ENCODE results near the gene ZCCHC7. TPM values are rescaled to one million over a fixed set of nuclear protein-coding genes. Genes with fewer than 3 reads are reported as not detected.

The ZCCHC7 gene
- total and polyA plus RNA-seq, 5 experiments from 2014 or later, result 27.2 to 56.0 (median 40.2) TPM

- ATAC-seq (no peak), DNase-seq (no peak)
- H3K9me3 Mint-ChIP-seq, result no peaks in the 10 kb centered on the region
- H3K27ac Mint-ChIP-seq, result no peak overlapping the region
- H3K27me3 Mint-ChIP-seq, result no peaks in the 10 kb centered on the region
- peaks cover 15 to 33% (median 29%) of the 10 kb centered on the region in 4 donors for H3K4me1 Mint-ChIP-seq
- no peak overlapping the region for H3K4me3 Mint-ChIP-seq
- POLR2A ChIA-PET, result no interaction called here
- peaks cover 0 to 8% (median 7%) of the 10 kb centered on the region in 3 donors for H3K36me3 Mint-ChIP-seq
Measured at GRCh38 chr9:37126214-37126788, 5.9 kb downstream of the ZCCHC7 start.

GRCh38 chr9:37127018-37127417 is 6.6 kb downstream of the ZCCHC7 start:
- DNase-seq (no peak), ATAC-seq (no peak)
- no peaks in the 10 kb centered on the region for H3K27me3 Mint-ChIP-seq
- POLR2A ChIA-PET, result no interaction called here
- H3K4me3 Mint-ChIP-seq, result no peak overlapping the region
- H3K27ac Mint-ChIP-seq, result no peak overlapping the region
- peaks cover 14 to 33% (median 27%) of the 10 kb centered on the region in 4 donors for H3K4me1 Mint-ChIP-seq
- H3K9me3 Mint-ChIP-seq, result no peaks in the 10 kb centered on the region
- H3K36me3 Mint-ChIP-seq, result peaks cover 0 to 15% (median 12%) of the 10 kb centered on the region in 3 donors

- POLR2A ChIA-PET, result no interaction called here
- no peak for ATAC-seq
- H3K27ac Mint-ChIP-seq, result no peak overlapping the region
- H3K4me3 Mint-ChIP-seq, result no peak overlapping the region
- peaks cover 0 to 25% (median 21%) of the 10 kb centered on the region in 3 donors for H3K36me3 Mint-ChIP-seq
- DNase-seq, result no peak
- peaks cover 16 to 22% (median 21%) of the 10 kb centered on the region in 4 donors for H3K4me1 Mint-ChIP-seq
- no peaks in the 10 kb centered on the region for H3K9me3 Mint-ChIP-seq
- no peaks in the 10 kb centered on the region for H3K27me3 Mint-ChIP-seq
Measured at GRCh38 chr9:37128051-37128450, 7.7 kb downstream of the ZCCHC7 start.

DNA sequence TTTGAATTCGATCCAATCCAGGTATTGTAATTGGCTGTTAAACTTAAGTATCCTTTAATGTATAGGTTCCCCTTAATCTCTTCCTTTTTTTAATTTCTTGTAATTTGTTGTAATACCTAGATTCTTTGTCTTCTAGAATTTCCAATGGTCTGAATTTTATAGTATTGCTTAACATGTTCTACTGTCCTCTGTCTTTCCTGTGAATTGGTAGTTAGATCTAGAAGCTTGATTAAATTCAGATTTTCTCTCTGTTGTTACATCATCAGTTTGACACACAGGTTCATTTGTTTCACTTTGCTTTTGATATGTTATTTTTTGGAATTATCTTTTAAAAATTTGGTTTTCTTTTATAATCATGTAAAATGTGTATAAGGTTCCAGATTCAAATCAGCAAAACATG is 13.8 kb downstream of the ZCCHC7 start:
- no peak overlapping the region for H3K4me3 Mint-ChIP-seq
- DNase-seq (no peak), ATAC-seq (no peak)
- peak overlapping the region in 3 of 10 donors; percentile 1 to 85 (median 22) for H3K27ac Mint-ChIP-seq
- POLR2A ChIA-PET, result no interaction called here
- no peaks in the 10 kb centered on the region for H3K9me3 Mint-ChIP-seq
- peaks cover 11 to 59% (median 38%) of the 10 kb centered on the region in 3 donors for H3K36me3 Mint-ChIP-seq
- H3K27me3 Mint-ChIP-seq, result no peaks in the 10 kb centered on the region
- H3K4me1 Mint-ChIP-seq, result peaks cover 20 to 49% (median 39%) of the 10 kb centered on the region in 4 donors

DNA sequence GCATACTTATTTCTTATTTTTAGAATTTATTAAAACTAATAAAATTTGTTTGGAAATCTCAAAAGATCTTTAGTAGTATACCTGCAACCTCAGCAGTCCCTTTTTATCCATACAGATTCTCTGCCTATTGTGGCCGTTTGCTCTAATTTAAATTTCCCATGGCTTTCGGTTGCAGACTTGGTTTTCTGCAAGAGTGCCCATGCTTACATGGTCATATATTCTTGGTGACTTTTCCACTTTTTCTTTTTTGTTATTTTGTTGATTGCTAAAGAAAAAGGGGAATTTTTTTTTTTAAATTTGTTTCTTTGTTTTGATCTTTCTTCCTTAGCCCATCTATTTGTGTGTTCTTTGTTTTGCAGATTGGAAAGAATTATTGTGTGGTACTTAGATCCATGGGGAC is 20.6 kb downstream of the ZCCHC7 start:
- ATAC-seq (no peak), DNase-seq (no peak)
- Mint-ChIP-seq H3K27ac (peak overlapping the region in 2 of 10 donors; percentile 10 to 24), H3K4me1 (peaks cover 18 to 73% (median 47%) of the 10 kb centered on the region in 4 donors), H3K27me3 (no peaks in the 10 kb centered on the region), H3K36me3 (peaks cover 6 to 32% (median 12%) of the 10 kb centered on the region in 3 donors), H3K9me3 (no peaks in the 10 kb centered on the region), H3K4me3 (peak overlapping the region in 2 of 10 donors; percentile 3 to 60)
- POLR2A ChIA-PET, result no interaction called here

DNA sequence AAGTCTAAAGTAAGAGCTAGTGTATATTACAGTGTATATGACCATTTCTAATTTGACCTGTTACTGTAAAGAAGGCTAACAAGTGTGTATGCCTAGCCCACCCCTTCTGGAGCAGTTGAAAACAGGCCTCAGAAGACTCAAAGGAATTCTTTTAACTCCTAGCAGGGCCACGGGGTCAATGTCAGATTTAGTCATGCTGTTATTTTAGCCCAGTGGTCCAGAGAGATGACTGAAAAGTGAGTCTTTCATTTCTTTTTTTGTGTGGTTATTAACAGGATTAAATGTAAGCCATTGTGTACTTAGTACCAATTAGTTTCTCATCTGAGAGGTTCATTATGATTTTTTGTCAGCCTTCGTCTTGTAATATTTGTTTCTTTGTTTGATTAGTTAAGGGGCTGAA is 24.4 kb downstream of the ZCCHC7 start:
- H3K27me3 Mint-ChIP-seq, result no peaks in the 10 kb centered on the region
- DNase-seq, result no peak
- no peak for ATAC-seq
- H3K4me3 Mint-ChIP-seq, result peak overlapping the region in 7 of 10 donors; percentile 5 to 47 (median 17)
- H3K36me3 Mint-ChIP-seq, result peaks cover 0 to 18% (median 15%) of the 10 kb centered on the region in 3 donors
- peak overlapping the region in 8 of 10 donors; percentile 12 to 93 (median 72) for H3K27ac Mint-ChIP-seq
- peaks cover 13 to 72% (median 49%) of the 10 kb centered on the region in 4 donors for H3K4me1 Mint-ChIP-seq
- no peaks in the 10 kb centered on the region for H3K9me3 Mint-ChIP-seq
- POLR2A ChIA-PET, result interaction anchor here (1.8 kb wide), 1 partner anchor 24 kb away, joined by 6 read pairs; the partner anchor contains the start of gene ZCCHC7

DNA sequence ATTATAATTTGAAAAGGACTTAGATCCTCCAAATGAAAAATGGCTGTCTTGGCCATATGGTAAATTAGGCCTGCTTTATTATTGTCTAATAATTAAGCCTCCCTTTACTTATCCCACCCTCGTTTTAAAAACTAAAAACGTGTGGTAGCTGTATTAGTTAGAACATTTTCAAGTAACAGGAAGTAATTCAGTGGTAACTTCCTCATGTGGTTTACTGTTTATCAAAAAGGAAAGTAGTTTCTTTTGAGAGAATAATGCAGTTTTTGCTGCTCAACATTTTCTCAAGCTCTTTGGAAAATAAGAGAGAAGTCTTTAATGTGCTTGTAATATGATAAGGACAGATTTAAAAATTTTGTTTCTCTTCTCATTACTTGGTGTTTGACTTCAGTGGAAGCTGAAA is 26.0 kb downstream of the ZCCHC7 start:
- DNase-seq, result peak in 3 of 10 donors; percentile 53 to 62 (median 59)
- no peaks in the 10 kb centered on the region for H3K9me3 Mint-ChIP-seq
- peaks cover 0 to 12% (median 12%) of the 10 kb centered on the region in 3 donors for H3K36me3 Mint-ChIP-seq
- POLR2A ChIA-PET, result interaction anchor here (0.7 to 2.4 kb wide), 4 partner anchors 8 to 121 kb away, joined by 3 to 19 read pairs (median 4); partner anchors contain the start of gene ZCCHC7
- peak overlapping the region; percentile 40 to 82 (median 68) for H3K4me3 Mint-ChIP-seq
- peak overlapping the region; percentile 41 to 93 (median 88) for H3K27ac Mint-ChIP-seq
- H3K4me1 Mint-ChIP-seq, result peaks cover 12 to 63% (median 46%) of the 10 kb centered on the region in 4 donors
- ATAC-seq, result peak; percentile 90 to 91
- H3K27me3 Mint-ChIP-seq, result no peaks in the 10 kb centered on the region

GRCh38 chr9:37148181-37148580 is 27.8 kb downstream of the ZCCHC7 start:
- ATAC-seq, result no peak
- H3K27me3 Mint-ChIP-seq, result no peaks in the 10 kb centered on the region
- POLR2A ChIA-PET, result interaction anchor here (2.4 kb wide), 1 partner anchor 27 kb away, joined by 19 read pairs; the partner anchor contains the start of gene ZCCHC7

DNA sequence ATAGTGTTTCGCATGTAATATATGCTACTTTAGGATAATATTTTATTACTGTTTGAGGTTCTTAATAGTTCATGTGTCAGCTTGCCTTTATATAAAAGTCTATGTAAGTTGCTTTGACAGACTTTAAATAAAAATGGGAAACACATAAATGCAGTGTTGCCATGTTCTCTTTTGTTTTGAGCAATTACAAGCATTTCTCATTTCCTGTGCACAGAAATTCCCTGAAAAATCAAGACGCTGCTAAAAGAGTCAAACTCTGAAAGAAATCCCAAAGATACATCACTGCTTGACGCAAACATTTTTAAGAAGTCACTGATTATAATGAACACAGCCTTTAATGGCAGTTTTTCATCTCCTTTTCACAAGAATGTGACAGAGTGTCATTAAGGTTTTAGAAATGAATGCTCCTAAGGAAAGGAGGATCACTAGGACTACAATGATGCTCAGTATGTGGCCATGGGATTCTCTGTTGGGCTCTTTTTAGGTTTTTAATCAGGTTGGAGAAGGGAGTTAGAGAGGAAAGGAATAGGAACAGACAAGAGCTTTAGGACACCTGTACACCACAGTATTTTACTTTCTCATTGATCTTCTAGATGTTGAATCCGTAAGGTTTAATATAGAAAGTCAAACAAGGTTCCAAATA is 29.4 kb downstream of the ZCCHC7 start:
- H3K9me3 Mint-ChIP-seq, result no peaks in the 10 kb centered on the region
- peak overlapping the region in 7 of 10 donors; percentile 2 to 76 (median 16) for H3K27ac Mint-ChIP-seq
- peaks cover 16 to 59% (median 50%) of the 10 kb centered on the region in 4 donors for H3K4me1 Mint-ChIP-seq
- H3K27me3 Mint-ChIP-seq, result no peaks in the 10 kb centered on the region
- DNase-seq (no peak), ATAC-seq (no peak)
- H3K4me3 Mint-ChIP-seq, result peak overlapping the region in 1 of 10 donors; percentile 2
- POLR2A ChIA-PET, result no interaction called here
- peaks cover 3 to 32% (median 27%) of the 10 kb centered on the region in 3 donors for H3K36me3 Mint-ChIP-seq

More at GRCh38 chr9:37148181-37148580, 27.8 kb downstream of the ZCCHC7 start:
- no peak for DNase-seq
- peaks cover 15 to 60% (median 50%) of the 10 kb centered on the region in 4 donors for H3K4me1 Mint-ChIP-seq
- peak overlapping the region in 4 of 10 donors; percentile 1 to 40 (median 26) for H3K4me3 Mint-ChIP-seq
- H3K9me3 Mint-ChIP-seq, result no peaks in the 10 kb centered on the region
- peaks cover 0 to 18% (median 13%) of the 10 kb centered on the region in 3 donors for H3K36me3 Mint-ChIP-seq
- peak overlapping the region in 9 of 10 donors; percentile 12 to 93 (median 75) for H3K27ac Mint-ChIP-seq

- Mint-ChIP-seq H3K4me1 (peaks cover 14 to 54% (median 48%) of the 10 kb centered on the region in 4 donors), H3K4me3 (no peak overlapping the region), H3K36me3 (peaks cover 3 to 35% (median 29%) of the 10 kb centered on the region in 3 donors), H3K9me3 (no peaks in the 10 kb centered on the region), H3K27me3 (no peaks in the 10 kb centered on the region), H3K27ac (peak overlapping the region in 2 of 10 donors; percentile 27 to 57)
- POLR2A ChIA-PET, result no interaction called here
- ATAC-seq (no peak), DNase-seq (no peak)
Measured at GRCh38 chr9:37150415-37150814, 30.0 kb downstream of the ZCCHC7 start.

GRCh38 chr9:37151812-37152211 is 31.4 kb downstream of the ZCCHC7 start:
- H3K27me3 Mint-ChIP-seq, result no peaks in the 10 kb centered on the region
- peaks cover 3 to 41% (median 35%) of the 10 kb centered on the region in 3 donors for H3K36me3 Mint-ChIP-seq
- peaks cover 14 to 47% (median 43%) of the 10 kb centered on the region in 4 donors for H3K4me1 Mint-ChIP-seq
- no peak overlapping the region for H3K4me3 Mint-ChIP-seq
- peak overlapping the region in 1 of 10 donors; percentile 9 for H3K27ac Mint-ChIP-seq
- DNase-seq (no peak), ATAC-seq (no peak)
- H3K9me3 Mint-ChIP-seq, result no peaks in the 10 kb centered on the region
- POLR2A ChIA-PET, result no interaction called here

GRCh38 chr9:37152365-37152764 is 32.0 kb downstream of the ZCCHC7 start:
- no peaks in the 10 kb centered on the region for H3K27me3 Mint-ChIP-seq
- peaks cover 3 to 44% (median 38%) of the 10 kb centered on the region in 3 donors for H3K36me3 Mint-ChIP-seq
- peaks cover 14 to 49% (median 44%) of the 10 kb centered on the region in 4 donors for H3K4me1 Mint-ChIP-seq
- ATAC-seq, result no peak
- H3K27ac Mint-ChIP-seq, result peak overlapping the region in 3 of 10 donors; percentile 4 to 16 (median 6)
- no peak overlapping the region for H3K4me3 Mint-ChIP-seq
- DNase-seq, result no peak
- POLR2A ChIA-PET, result no interaction called here
- no peaks in the 10 kb centered on the region for H3K9me3 Mint-ChIP-seq

DNA sequence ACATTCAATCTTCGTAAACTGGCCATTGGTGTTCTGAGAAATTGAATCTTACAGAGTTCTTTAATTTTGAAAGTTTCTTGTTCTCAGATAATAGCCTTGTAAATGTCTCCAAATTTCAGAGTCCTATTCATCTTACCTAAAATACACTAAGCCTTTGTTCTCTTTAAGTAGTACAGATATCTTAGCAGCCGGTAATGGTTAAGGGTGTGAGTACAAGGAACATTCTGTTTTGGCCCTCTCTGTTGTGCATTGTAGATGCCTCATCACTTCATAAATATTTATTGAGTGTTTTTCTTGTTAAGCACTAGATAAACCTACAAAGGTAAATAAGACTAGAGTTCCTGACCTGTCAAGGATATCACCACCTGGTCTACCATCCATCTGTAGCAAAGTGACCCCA is 35.2 kb downstream of the ZCCHC7 start:
- ATAC-seq (no peak), DNase-seq (no peak)
- Mint-ChIP-seq H3K36me3 (peaks cover 8 to 50% (median 47%) of the 10 kb centered on the region in 3 donors), H3K27ac (no peak overlapping the region), H3K9me3 (no peaks in the 10 kb centered on the region), H3K4me3 (no peak overlapping the region), H3K27me3 (no peaks in the 10 kb centered on the region), H3K4me1 (peaks cover 13 to 35% (median 33%) of the 10 kb centered on the region in 4 donors)
- POLR2A ChIA-PET, result no interaction called here
